Measurements from ENCODE around the gene HEXIM2.
A peak's percentile ranks its signal among the peaks of the same experiment; 100 is the strongest.
"Not testable (repeated sequence)": the region's sequence is repeated elsewhere in the genome, so short reads cannot be mapped to it uniquely, and the experiment has no call there.

HEXIM2 gene

DNA sequence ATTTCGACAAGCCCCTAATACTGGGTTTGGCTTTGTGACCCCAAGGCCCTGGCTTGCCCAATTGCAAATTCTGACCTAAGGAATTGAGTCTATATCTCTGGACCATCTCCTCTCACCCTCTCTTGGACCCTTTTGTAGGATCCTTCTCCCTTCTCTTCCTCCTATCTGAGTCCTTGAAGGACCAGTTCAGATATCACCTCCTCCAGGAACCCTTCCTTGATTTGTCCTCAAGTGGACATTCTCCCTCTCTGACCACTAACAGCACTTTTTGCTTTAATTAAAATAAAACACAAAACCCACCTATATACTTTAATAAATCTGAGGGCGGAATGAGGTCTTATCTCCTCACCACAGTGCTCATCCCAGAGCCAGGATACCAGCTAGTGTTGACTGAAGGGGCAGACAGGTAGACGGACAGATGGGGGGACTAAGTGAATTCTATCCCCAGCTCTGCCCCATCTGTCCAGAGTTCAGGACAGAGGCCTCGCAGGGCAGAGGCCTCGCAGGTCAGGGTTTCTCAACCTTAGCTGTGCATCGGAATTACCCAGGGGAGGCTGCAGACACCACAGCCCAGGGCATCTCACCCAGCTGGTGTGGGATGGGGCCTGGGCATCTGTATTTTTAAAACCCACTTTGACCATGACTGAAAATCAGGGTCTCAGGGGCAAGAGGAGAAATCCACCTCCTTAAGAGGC, 38.5 kb upstream of the HEXIM2 start:
- no peak for TF ChIP-seq CTCF (IDR thresholded peaks at IDR 0.05)
- H3K4me3 ChIP-seq = no peak overlapping the region
- no peak for DNase-seq (ENCODE audit: low spot score)
- peak overlapping the region; percentile 35 to 72 for H3K27ac ChIP-seq

- no peak for TF ChIP-seq CTCF (IDR thresholded peaks at IDR 0.05)
- no peak overlapping the region for H3K4me3 ChIP-seq
- H3K27ac ChIP-seq = peak overlapping the region; percentile 39 to 72
- no peak for DNase-seq (ENCODE audit: low spot score)
These were observed 37.5 kb upstream of the HEXIM2 start for GRCh38 chr17:45123930-45124796.

GRCh38 chr17:45124797-45125122, 36.9 kb upstream of the HEXIM2 start:
- peak overlapping the region in 1 of 2 donors; percentile 72 for H3K27ac ChIP-seq
- H3K4me3 ChIP-seq; DNase-seq (ENCODE audit: low spot score): not testable (repeated sequence)

GRCh38 chr17:45125509-45125908, 36.2 kb upstream of the HEXIM2 start:
- no peak for TF ChIP-seq CTCF (IDR thresholded peaks at IDR 0.05)
- Histone ChIP-seq H3K27ac (no peak overlapping the region), H3K4me3 (no peak overlapping the region)
- DNase-seq (ENCODE audit: low spot score) = no peak

GRCh38 chr17:45127207-45127547, 34.5 kb upstream of the HEXIM2 start:
- H3K27ac ChIP-seq = peak overlapping the region; percentile 88 to 92
- H3K4me3 ChIP-seq = peak overlapping the region; percentile 55
- TF ChIP-seq CTCF (IDR thresholded peaks at IDR 0.05) = no peak
- DNase-seq (ENCODE audit: low spot score) = no peak

- no peak for TF ChIP-seq CTCF (IDR thresholded peaks at IDR 0.05)
- DNase-seq (ENCODE audit: low spot score) = no peak
- Histone ChIP-seq H3K27ac (peak overlapping the region; percentile 88 to 92), H3K4me3 (peak overlapping the region; percentile 55)
These were observed 34.0 kb upstream of the HEXIM2 start for GRCh38 chr17:45127548-45128300.

DNA sequence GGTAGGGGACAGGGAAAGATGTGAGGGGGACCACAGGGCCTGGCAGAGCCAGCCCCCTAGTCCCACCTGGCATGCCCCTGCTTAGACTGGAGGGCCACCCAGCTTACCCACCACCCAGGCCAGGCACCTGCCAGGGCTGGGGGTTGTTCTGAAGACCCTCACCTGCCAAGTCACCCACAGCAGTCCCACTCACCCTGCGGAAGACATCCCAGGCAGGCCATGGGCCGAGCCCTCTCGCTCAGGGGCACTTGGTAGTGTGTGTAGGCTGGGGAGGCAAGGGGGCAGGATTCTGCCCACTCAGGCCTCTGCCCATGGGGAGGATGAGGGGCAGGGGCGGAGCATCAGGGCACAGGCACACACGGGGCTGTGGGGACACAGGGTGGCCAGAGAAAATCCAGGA, 33.3 kb upstream of the HEXIM2 start:
- no peak for TF ChIP-seq CTCF (IDR thresholded peaks at IDR 0.05)
- peak overlapping the region; percentile 55 for H3K4me3 ChIP-seq
- peak overlapping the region; percentile 88 to 92 for H3K27ac ChIP-seq
- DNase-seq (ENCODE audit: low spot score) = no peak
